Testis (tissue), 2 donors: ENCODE measurements around the gene RELCH.

ENCODE experiments used
- POLR2A ChIP-seq: fragments of 450-650 bp; IDR thresholded peaks from one replicate; pipeline ENCODE4 v1.6.1; 2017; ENCODE audit warnings: antibody characterized with exemption, mild to moderate bottlenecking, moderate library complexity
- TF ChIP-seq, protein P1 (sequence below), 3 experiments: fragments of 450-650 bp in 2 of 3; fragments of 200-600 bp in 1 of 3; sonication (generic) in 1 of 3; IDR thresholded peaks; one replicate each; pipeline ENCODE4 v1.5.1; 2016 to 2019; ENCODE audit warnings: antibody characterized with exemption in 3 of 3, mild to moderate bottlenecking in 2 of 3, moderate library complexity in 1 of 3

DNA sequence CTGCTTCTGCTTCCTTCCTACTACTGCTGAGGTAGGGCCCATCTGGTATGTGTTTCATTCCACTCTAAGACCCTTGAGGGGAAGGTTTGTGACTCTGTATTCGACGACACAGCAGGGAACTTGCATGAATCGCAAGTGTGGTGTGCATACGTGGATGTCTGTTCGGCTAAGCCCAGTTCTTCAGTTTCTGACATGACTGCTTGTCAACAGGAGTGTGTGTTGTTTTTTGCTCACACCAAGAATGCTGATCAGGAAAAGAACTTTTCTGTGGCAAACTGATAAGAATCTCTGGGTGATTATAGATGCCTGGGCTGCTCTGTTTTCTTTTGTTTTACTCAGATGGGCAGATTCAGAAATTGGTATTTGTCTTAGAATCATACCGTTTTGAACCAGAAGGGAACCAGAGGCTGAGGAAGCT is 160.0 kb downstream of the RELCH start:
- TF ChIP-seq, protein P1, sequence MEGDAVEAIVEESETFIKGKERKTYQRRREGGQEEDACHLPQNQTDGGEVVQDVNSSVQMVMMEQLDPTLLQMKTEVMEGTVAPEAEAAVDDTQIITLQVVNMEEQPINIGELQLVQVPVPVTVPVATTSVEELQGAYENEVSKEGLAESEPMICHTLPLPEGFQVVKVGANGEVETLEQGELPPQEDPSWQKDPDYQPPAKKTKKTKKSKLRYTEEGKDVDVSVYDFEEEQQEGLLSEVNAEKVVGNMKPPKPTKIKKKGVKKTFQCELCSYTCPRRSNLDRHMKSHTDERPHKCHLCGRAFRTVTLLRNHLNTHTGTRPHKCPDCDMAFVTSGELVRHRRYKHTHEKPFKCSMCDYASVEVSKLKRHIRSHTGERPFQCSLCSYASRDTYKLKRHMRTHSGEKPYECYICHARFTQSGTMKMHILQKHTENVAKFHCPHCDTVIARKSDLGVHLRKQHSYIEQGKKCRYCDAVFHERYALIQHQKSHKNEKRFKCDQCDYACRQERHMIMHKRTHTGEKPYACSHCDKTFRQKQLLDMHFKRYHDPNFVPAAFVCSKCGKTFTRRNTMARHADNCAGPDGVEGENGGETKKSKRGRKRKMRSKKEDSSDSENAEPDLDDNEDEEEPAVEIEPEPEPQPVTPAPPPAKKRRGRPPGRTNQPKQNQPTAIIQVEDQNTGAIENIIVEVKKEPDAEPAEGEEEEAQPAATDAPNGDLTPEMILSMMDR (IDR thresholded peaks at IDR 0.05) = no peak
- no peak for TF ChIP-seq POLR2A
